ENCODE data around the gene B4GALNT2.

B4GALNT2 gene

DNA sequence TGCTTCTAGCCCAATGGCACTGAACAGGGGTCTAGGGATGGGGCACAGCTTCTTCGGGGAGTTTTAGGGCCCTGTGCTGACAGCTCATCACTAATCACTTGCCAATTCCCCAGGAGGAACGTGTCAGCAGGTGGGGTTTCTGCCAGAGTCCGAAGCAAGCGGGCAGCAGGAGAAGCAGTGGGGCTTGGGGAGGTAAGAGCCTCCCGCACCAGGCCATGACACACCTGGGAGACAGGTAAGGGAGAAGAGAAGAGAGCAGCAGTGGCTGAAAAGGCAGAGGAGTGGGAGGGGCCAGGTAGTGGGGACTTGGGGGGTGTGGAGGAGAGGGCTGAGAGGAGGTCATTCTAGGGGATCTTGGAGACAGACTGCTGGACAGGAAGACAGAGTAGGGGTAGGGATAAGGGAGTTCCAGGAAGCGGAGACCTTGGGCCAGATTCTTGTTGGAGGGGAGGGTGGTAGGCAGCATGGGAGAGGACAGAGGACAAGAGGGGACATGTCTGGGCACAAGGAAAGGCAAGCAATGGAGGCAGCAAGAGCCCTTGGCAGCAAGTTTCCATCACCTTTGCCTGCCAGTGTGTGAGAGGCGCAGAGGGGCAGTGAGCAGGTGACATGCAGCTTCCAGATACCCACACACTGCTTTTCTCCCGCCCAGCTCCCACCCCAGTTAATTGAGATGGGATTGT lies 93.1 kb downstream of the B4GALNT2 start:
- H3K27me3 ChIP-seq, result peaks cover 0 to 92% of the 10 kb centered on the region in 2 donors
- H3K4me3 ChIP-seq, result no peak overlapping the region
- H3K9me3 ChIP-seq, result no peaks in the 10 kb centered on the region
- TF ChIP-seq CTCF (IDR thresholded peaks at IDR 0.05), result no peak
- DNase-seq, result no peak
- intact Hi-C loops (cut with DNase I; ENCODE audit: low total_unique reads), result loop anchor here (5.0 kb wide), 1 partner anchor 43 kb away; no protein-coding TSS in a partner anchor
- no peaks in the 10 kb centered on the region for H3K36me3 ChIP-seq
- H3K4me1 ChIP-seq, result peaks cover 0 to 29% (median 27%) of the 10 kb centered on the region in 4 donors
- no peak overlapping the region for H3K27ac ChIP-seq

All from tibial artery (tissue), 4 donors.